Endometrial microvascular endothelial cells (primary cell): ENCODE data around the gene RBM12. TPM values are rescaled to one million over a fixed set of nuclear protein-coding genes. Genes with fewer than 3 reads are reported as not detected.

Experiments used
- in situ Hi-C: cut with HindIII; loops from 2 replicates; pipeline ENCODE4 v1.10.0; 2017; ENCODE audit warnings: low sequenced_read_pairs, low pct_unique_long_range_greater_than_20kb; ENCODE audit errors: inconsistent ontology term
- total RNA-seq: library from RNA; depleted of rRNA; stranded (reverse); fragments of >200 nt; gene quantifications from one replicate; pipeline ENCODE4 v1.2.3, GENCODE V29; 2015; ENCODE audit errors: inconsistent ontology term

RBM12 gene
- total RNA-seq, 1 donor from 2014 or later, result 38.9 TPM

DNA sequence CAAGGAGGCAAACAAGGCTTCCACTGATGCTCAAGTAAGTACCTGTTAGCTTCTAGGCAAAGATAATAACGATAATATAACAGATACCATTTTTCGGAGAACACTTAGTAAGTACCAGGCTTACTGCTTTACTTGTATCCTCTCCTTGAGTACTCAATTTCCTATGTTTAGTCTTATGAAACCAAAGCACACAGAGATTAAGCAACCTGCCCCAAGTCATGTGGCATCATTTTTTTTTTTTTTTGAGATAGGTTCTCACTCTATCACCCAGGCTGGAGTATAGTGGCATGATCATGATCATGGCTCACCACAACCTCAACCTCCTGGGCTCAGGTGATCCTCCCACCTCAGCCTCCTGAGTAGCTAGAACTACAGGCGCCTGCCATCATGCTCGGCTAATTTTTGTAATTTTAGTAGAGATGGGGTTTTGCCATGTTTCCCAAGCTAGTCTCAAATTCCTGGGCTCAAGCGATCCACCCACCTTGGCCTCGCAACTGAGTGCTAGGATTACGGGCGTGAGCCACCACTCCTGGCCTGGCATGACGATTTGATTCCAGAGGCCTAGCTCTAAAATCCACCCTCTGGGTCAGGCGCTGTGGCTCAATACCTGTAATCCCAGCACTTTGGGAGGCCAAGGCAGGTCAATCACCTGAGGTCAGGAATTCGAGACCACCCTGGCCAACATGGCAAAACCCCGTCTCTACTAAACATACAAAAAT lies 35.1 kb downstream of the RBM12 start:
- in situ Hi-C loops, result no loop called here

- in situ Hi-C loops, result no loop called here
These were observed 37.6 kb downstream of the RBM12 start for GRCh38 chr20:35627121-35627520.

- in situ Hi-C loops, result no loop called here
These were observed 38.2 kb downstream of the RBM12 start for GRCh38 chr20:35626386-35627001.

DNA sequence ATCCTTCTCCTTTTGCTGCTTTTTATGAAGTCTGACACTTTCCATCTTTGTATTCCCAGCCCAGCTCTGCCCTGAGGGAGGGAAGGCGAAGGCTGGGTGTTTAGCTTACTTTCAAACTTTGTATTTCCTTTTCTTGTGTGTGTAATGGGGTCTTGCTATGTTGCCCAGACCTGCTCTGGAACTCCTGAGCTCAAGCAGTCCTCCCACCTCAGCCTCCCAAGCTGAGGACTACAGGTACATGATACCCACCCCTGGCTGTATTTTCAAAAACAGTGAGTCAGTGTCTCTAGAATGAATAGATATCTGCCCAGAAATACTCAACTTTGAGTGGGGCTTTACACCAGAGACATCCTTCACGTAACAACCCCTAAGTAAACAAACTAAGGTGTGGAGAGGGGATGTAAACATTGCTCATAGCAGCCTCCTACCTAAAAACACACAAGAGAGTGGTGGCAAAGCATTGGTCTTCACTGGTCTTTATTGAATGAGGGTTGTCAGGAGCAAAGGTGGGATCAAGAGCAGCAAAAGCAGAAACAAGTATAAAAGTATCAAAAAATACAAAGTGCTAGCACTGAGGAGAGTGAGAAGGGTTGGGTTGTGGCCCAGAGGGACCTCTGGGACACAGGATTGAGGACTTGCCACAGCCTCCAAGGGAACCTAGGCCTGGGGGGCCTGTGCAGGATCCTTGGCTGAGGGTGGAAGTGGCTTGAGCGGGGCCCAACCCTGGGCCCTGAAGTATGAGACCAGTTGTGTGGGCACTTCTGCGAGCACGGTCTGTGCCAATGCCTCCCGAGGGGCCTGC lies 38.9 kb downstream of the RBM12 start:
- in situ Hi-C loops, result no loop called here

DNA sequence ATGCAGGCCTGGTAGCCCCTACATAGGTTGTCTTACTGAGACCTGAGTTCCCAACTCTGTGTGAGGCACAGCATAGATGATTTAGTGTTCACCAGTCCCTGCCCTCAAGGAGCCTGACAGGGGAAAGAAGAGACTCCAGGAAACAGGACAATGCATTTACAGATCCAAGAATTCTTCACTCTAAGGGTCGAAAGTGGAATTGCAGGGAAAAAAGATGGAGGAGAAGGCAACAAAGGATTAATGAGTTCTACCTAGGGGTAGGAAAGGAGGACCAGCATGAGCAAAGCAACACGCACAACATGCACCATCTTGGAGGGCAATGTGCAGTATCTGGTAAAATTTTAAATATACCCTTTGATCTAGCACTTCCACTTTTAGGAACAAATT lies 43.1 kb downstream of the RBM12 start:
- in situ Hi-C loops, result no loop called here

DNA sequence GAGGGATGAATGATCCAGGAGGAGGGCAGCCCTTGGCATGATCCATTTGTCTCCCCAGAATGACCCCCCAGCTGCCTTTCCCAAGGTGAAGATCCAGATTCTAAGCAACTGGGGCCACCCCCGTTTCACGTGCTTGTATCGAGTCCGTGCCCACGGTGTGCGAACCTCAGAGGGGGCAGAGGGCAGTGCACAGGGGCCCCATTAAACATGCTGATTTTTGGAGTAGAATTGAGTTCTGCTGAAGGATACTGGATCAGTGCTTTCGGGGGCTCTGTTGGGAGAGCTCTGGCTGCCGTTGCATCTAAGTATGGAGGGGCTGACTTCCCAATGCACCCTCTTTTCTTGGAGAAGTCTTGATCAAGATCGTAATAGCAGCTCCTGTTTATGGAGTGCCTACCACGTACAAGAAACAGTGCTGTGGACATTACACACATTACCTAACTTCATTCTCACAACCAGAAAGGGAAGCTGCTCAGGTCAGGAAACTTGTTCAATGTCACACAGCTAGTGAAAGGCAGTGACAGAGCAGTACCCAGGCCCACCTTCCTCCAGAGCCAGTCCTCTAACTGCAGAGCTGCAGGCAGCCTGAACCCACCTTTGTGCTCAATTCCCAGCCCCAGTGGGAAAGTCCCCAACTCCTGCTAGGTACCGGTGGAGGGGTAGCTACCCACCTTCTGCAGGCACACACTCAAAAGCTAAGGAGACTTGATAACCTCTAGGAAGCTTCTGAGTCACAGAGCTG lies 43.7 kb downstream of the RBM12 start:
- in situ Hi-C loops, result no loop called here

GRCh38 chr20:35619196-35620095 lies 45.3 kb downstream of the RBM12 start:
- in situ Hi-C loops, result no loop called here

DNA sequence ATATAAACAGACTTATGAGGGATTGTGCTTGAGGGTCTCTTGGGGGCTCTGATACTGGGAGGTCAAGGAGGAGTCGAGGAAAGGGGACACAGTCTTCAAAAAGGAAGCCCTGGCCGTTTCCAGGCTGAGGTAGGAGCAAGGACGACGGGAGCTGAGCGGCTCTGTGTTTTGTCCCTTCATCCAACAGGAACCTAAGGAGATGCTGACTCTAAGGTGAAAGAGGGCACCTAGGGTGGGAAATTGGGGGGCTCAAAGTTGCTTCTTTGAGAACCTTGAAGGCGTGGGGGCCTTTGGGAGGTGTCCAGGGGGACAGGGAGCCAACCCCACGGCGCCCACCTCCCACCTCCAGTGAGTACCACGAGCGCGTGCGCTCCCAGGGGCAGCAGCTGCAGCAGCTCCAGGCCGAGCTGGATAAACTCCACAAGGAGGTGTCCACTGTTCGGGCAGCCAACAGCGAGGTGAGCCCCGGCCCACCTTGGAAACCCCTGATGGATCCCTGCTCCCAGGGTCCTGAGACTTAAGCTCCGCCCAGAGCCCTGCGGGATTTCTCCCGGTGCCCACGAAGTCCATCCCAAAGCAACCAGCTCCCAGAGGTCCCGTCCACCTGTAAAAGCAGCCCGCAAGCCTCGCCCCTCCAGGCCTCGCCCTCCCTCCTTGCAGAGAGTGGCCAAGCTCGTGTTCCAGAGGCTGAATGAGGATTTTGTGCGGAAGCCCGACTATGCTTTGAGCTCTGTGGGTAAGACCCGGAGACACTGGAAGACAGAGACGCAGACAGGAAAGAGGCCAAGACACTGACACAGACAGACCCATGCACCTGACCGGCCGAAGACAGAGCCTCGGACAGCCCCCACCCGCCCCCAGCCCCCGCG lies 46.2 kb downstream of the RBM12 start:
- in situ Hi-C loops, result no loop called here

GRCh38 chr20:35617397-35618262 lies 47.1 kb downstream of the RBM12 start:
- in situ Hi-C loops, result no loop called here

GRCh38 chr20:35616465-35617396 lies 48.0 kb downstream of the RBM12 start:
- in situ Hi-C loops, result no loop called here

GRCh38 chr20:35615667-35616464 lies 48.8 kb downstream of the RBM12 start, which contains the start of gene SPAG4:
Gene SPAG4, plus strand, starts transcription at chr20:35615829. Its CDS starts 175 bp downstream, at chr20:35616004.
- in situ Hi-C loops, result no loop called here

DNA sequence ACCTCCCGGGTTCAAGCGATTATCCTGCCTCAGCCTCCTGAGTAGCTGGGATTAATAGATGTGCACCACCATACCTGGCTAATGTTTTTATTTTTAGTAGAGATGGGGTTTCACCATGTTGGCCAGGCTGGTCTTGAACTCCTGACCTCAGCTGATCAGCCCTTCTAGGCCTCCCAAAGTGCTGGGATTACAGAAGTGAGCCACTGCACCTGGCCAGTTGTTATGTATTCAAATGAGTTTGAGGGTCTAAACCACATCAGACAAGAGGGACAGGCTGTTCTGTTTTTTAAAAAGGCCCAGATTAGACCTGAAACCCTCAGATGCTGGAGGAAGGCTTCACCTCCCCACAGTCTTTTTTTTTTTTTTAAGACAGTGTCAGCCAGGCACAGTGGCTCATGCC lies 53.2 kb downstream of the RBM12 start:
- in situ Hi-C loops, result no loop called here

GRCh38 chr20:35610833-35611427 lies 53.8 kb downstream of the RBM12 start:
- in situ Hi-C loops, result no loop called here

- in situ Hi-C loops, result no loop called here
These were observed 57.5 kb downstream of the RBM12 start for GRCh38 chr20:35607003-35607735.
